Panc1 (cell line): Measurements from ENCODE around the gene CHST12. TPM values are rescaled to one million over a fixed set of nuclear protein-coding genes. Genes with fewer than 3 reads are reported as not detected.

Experiments used
- ATAC-seq: fragments of 200-7000 bp; cut with Tn5 transposase; 2 replicates; pipeline ENCODE4 v1.9.1; 2020; ENCODE audit warnings: mild to moderate bottlenecking, moderate library complexity
- BruUV-seq: library from RNA; stranded (reverse); fragments of 400-500 nt; replicated peaks from 2 replicates; lab custom pipeline; 2021; lab: Mats Ljungman, UMichigan
- CTCF ChIA-PET: fragments of 300-600 bp; sonication (Branson Sonifier 250); formaldehyde crosslinking; loops from one replicate; lab custom pipeline; 2022; ENCODE audit warnings: antibody characterized with exemption; lab: Charles Lee
- POLR2A ChIA-PET: fragments of 300-600 bp; sonication (Branson Sonifier 250); formaldehyde crosslinking; loops from one replicate; lab custom pipeline; 2022; ENCODE audit warnings: antibody characterized with exemption; lab: Charles Lee
- DNase-seq: peaks from one replicate; pipeline ENCODE4 v3.0.0-alpha.2; 2010; ENCODE audit warnings: low read depth, low spot score
- H3K27ac ChIP-seq: 2 replicates; pipeline ENCODE4 v1.5.1; 2011; ENCODE audit warnings: mild to moderate bottlenecking, low read length, inconsistent platforms
- H3K27me3 ChIP-seq: fragments of 200-500 bp; sonication (Bioruptor generic); 2 replicates; pipeline ENCODE4 v1.6.0; 2014; ENCODE audit warnings: low read length, inconsistent platforms; ENCODE audit not compliant: control insufficient read depth, insufficient read depth
- H3K36me3 ChIP-seq: fragments of 200-500 bp; sonication (Bioruptor generic); 2 replicates; pipeline ENCODE4 v1.5.1; 2014; ENCODE audit warnings: inconsistent platforms, mild to moderate bottlenecking, low read length, moderate library complexity; ENCODE audit not compliant: control insufficient read depth, insufficient read depth
- H3K4me1 ChIP-seq: 2 replicates; pipeline ENCODE4 v1.5.1; 2011; ENCODE audit warnings: inconsistent platforms, mild to moderate bottlenecking, low read length, moderate library complexity; ENCODE audit not compliant: control insufficient read depth, insufficient read depth
- H3K4me3 ChIP-seq, 2 experiments: 2 replicates each; pipeline ENCODE4 v1.5.1; 2011 to 2012; ENCODE audit warnings: low read depth in 2 of 2, low read length in 2 of 2, mild to moderate bottlenecking in 2 of 2, inconsistent platforms in 1 of 2, moderate library complexity in 1 of 2
- H3K9me3 ChIP-seq: fragments of 200-500 bp; sonication (Bioruptor generic); 2 replicates; pipeline ENCODE4 v1.5.1; 2014; ENCODE audit warnings: low read depth, mild to moderate bottlenecking, inconsistent platforms, low read length, moderate library complexity; ENCODE audit not compliant: control insufficient read depth, insufficient read depth
- POLR2AphosphoS5 ChIP-seq: IDR thresholded peaks from 2 replicates; pipeline ENCODE4 v1.6.1; 2012; ENCODE audit warnings: mild to moderate bottlenecking, low read depth, low read length, moderate library complexity
- SIN3A ChIP-seq: IDR thresholded peaks from 2 replicates; pipeline ENCODE4 v1.6.1; 2012; ENCODE audit warnings: low read depth, mild to moderate bottlenecking, low read length, moderate library complexity, borderline replicate concordance; ENCODE audit not compliant: insufficient read depth
- TCF7L2 ChIP-seq: IDR thresholded peaks from 2 replicates; pipeline ENCODE4 v1.6.1; 2011; ENCODE audit warnings: mild to moderate bottlenecking, low read depth, low read length, inconsistent platforms
- in situ Hi-C: cut with HindIII; loops from 2 replicates; pipeline ENCODE4 v1.10.0; 2016; ENCODE audit warnings: low sequenced_read_pairs, low pct_unique_long_range_greater_than_20kb
- intact Hi-C: fragments of 100-400 bp; cut with micrococcal nuclease; formaldehyde crosslinking; loops from one replicate; pipeline ENCODE4 v1.10.0; 2022; ENCODE audit not compliant: unreplicated experiment
- total RNA-seq: library from RNA; stranded (reverse); gene quantifications from one replicate; pipeline ENCODE4 v1.2.1, GENCODE V29; 2021; ENCODE audit not compliant: unreplicated experiment
- TF ChIP-seq, protein P1 (sequence below): fragments of 450-650 bp; IDR thresholded peaks from 2 replicates; pipeline ENCODE4 v1.5.1; 2017; ENCODE audit warnings: mild to moderate bottlenecking
- TF ChIP-seq, protein P2 (sequence below), 2 experiments: IDR thresholded peaks; 2 replicates each; pipeline ENCODE4 v1.6.1; 2011 to 2012; ENCODE audit warnings: low read depth in 2 of 2, control low read depth in 1 of 2, low read length in 1 of 2, mild to moderate bottlenecking in 1 of 2, moderate library complexity in 1 of 2; ENCODE audit not compliant: insufficient read depth in 1 of 2

Gene CHST12
- total RNA-seq, 1 experiment from 2014 or later = 48.3 TPM

DNA sequence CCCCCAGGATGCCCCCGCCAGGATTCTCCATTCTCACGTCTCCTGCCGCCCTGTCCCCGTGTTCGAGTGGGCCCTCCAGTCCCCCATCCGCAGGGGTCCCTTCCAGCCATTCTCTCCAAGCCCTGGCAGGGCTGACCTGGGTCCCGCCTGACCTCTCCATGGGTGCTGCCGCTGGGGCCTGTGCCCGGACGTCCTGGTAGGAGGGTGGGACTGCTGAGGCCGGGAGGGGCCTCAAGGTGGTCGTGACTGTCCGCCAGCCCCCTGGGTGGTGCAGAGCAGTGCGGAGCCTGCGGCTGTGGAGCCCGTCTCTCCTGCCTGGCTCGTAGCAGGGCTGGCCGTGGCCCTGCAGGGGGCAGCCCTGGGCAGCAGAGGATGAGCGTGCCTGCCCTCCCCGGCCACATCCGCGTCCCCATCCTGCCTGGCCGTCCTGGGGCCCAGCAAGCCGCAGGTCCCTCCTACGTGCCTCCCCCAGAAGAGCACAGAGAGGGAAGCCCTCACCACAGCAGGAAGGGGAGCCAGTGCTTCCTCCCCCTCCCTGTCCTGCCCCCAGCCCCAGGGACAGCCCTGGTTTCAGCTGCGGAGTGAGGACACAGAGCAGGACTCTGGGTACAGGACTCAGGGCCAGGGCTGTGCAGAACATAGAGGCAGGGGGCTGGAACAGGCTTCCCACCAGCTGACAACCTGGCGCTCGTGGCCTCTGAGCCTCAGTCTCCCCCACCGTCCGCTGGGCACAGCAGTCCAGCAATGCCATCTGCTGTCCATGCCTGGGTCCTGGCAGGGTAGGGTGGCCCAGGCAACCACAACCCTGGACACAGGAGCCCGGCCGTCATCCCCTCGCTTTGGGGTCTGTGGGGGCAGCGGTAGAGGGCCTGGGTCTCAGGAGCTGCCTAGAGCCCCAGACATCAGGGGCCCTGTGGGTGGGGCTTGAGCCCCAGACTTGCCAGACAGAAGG lies 74.3 kb downstream of the CHST12 start:
- ChIA-PET POLR2A (interaction anchor here (0.7 kb wide), 1 partner anchor 161 kb away, joined by 3 read pairs; no protein-coding TSS in a partner anchor), CTCF (interaction anchor here (0.6 kb wide), 1 partner anchor 119 kb away, joined by 3 read pairs; no protein-coding TSS in a partner anchor)
- ATAC-seq = peak; percentile 92
- peak overlapping the region; percentile 66; the same call in 1 of the 2 replicates for H3K27ac ChIP-seq
- no peak overlapping the region for H3K4me3 ChIP-seq
- no peaks in the 10 kb centered on the region for H3K27me3 ChIP-seq
- in situ Hi-C loops = no loop called here
- peaks cover under 1% of the 10 kb centered on the region; the same call in 1 of the 2 replicates for H3K9me3 ChIP-seq
- peaks cover 18% of the 10 kb centered on the region for H3K4me1 ChIP-seq
- intact Hi-C loops = loop anchor here (5.0 kb wide), 1 partner anchor 45 kb away; no protein-coding TSS in a partner anchor
- BruUV-seq = no TSS peak
- no peak for DNase-seq
- TF ChIP-seq, protein P1, sequence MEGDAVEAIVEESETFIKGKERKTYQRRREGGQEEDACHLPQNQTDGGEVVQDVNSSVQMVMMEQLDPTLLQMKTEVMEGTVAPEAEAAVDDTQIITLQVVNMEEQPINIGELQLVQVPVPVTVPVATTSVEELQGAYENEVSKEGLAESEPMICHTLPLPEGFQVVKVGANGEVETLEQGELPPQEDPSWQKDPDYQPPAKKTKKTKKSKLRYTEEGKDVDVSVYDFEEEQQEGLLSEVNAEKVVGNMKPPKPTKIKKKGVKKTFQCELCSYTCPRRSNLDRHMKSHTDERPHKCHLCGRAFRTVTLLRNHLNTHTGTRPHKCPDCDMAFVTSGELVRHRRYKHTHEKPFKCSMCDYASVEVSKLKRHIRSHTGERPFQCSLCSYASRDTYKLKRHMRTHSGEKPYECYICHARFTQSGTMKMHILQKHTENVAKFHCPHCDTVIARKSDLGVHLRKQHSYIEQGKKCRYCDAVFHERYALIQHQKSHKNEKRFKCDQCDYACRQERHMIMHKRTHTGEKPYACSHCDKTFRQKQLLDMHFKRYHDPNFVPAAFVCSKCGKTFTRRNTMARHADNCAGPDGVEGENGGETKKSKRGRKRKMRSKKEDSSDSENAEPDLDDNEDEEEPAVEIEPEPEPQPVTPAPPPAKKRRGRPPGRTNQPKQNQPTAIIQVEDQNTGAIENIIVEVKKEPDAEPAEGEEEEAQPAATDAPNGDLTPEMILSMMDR = peak; percentile 99
- no peak; the same call in 1 of the 2 replicates for TF ChIP-seq POLR2AphosphoS5
- TF ChIP-seq, protein P2, sequence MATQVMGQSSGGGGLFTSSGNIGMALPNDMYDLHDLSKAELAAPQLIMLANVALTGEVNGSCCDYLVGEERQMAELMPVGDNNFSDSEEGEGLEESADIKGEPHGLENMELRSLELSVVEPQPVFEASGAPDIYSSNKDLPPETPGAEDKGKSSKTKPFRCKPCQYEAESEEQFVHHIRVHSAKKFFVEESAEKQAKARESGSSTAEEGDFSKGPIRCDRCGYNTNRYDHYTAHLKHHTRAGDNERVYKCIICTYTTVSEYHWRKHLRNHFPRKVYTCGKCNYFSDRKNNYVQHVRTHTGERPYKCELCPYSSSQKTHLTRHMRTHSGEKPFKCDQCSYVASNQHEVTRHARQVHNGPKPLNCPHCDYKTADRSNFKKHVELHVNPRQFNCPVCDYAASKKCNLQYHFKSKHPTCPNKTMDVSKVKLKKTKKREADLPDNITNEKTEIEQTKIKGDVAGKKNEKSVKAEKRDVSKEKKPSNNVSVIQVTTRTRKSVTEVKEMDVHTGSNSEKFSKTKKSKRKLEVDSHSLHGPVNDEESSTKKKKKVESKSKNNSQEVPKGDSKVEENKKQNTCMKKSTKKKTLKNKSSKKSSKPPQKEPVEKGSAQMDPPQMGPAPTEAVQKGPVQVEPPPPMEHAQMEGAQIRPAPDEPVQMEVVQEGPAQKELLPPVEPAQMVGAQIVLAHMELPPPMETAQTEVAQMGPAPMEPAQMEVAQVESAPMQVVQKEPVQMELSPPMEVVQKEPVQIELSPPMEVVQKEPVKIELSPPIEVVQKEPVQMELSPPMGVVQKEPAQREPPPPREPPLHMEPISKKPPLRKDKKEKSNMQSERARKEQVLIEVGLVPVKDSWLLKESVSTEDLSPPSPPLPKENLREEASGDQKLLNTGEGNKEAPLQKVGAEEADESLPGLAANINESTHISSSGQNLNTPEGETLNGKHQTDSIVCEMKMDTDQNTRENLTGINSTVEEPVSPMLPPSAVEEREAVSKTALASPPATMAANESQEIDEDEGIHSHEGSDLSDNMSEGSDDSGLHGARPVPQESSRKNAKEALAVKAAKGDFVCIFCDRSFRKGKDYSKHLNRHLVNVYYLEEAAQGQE (IDR thresholded peaks at IDR 0.05; ENCODE audit: insufficient read depth in 1 of 2, low read depth in 2 of 2, low read length in 1 of 2) = no peak
- TF ChIP-seq TCF7L2 = no peak
- no peak for TF ChIP-seq SIN3A
- H3K36me3 ChIP-seq = no peaks in the 10 kb centered on the region

DNA sequence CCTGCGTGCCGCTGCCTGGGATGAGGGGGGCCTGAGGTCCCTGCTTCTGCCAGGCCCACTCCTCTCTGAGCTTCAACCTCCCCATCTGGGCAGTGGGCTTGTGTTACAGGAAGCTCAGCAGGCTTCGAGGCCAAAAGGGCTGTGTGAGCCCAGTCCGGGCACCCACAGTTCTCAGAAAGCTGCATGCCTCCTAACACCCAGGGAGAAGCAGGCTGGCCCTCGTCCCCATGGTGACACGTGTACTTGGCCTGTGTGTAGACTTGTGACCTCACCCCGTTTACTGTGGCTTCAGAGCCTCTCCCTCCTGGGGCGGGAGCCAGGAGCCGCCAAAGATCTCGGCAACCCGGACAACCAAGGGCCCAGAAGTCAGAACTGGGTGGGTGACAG lies 75.0 kb downstream of the CHST12 start:
- Histone ChIP-seq H3K9me3 (peaks cover 4% of the 10 kb centered on the region; the same call in 1 of the 2 replicates), H3K4me1 (peaks cover 18% of the 10 kb centered on the region), H3K27ac (peak overlapping the region; percentile 25; the same call in 1 of the 2 replicates), H3K36me3 (no peaks in the 10 kb centered on the region), H3K27me3 (no peaks in the 10 kb centered on the region), H3K4me3 (no peak overlapping the region)
- TF ChIP-seq, protein P1 = no peak
- TF ChIP-seq SIN3A = no peak
- TF ChIP-seq, protein P2 (IDR thresholded peaks at IDR 0.05; ENCODE audit: insufficient read depth in 1 of 2, low read depth in 2 of 2, low read length in 1 of 2) = no peak
- no peak for TF ChIP-seq POLR2AphosphoS5
- TF ChIP-seq TCF7L2 = no peak
- ChIA-PET CTCF (interaction anchor here (0.6 kb wide), 1 partner anchor 119 kb away, joined by 3 read pairs; no protein-coding TSS in a partner anchor), POLR2A (interaction anchor here (0.7 kb wide), 1 partner anchor 160 kb away, joined by 3 read pairs; no protein-coding TSS in a partner anchor)
- DNase-seq (no peak), ATAC-seq (peak; percentile 30; the same call in 1 of the 2 replicates)
- BruUV-seq = no TSS peak
- in situ Hi-C loops = no loop called here
- intact Hi-C loops = loop anchor here (5.0 kb wide), 1 partner anchor 44 kb away; no protein-coding TSS in a partner anchor
